Measurements from ENCODE around the gene TESMIN.

TESMIN gene

DNA sequence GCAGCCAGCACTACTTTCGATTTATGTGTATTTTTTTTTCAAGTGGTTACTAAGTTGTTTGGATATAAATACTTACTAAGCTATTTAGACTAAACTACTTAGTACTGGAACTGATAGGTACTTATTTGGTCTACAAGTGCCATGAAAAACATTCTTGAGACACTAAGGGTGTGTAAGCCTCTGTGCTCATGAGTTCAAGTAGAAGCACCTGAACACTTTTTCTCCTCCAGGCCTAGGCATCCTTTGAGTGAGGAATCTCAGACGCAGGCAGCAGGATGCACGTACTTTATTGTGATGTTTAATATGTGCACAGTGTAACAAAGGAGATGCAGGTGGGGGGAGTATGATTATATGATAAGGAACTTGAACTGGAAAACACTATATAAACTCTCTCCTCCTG, 7.8 kb downstream of the TESMIN start:
- ChIA-PET POLR2A (no interaction called here), CTCF (no interaction called here)
- DNase-seq (ENCODE audit: extremely low spot score), result no peak
- TF ChIP-seq, protein P1, sequence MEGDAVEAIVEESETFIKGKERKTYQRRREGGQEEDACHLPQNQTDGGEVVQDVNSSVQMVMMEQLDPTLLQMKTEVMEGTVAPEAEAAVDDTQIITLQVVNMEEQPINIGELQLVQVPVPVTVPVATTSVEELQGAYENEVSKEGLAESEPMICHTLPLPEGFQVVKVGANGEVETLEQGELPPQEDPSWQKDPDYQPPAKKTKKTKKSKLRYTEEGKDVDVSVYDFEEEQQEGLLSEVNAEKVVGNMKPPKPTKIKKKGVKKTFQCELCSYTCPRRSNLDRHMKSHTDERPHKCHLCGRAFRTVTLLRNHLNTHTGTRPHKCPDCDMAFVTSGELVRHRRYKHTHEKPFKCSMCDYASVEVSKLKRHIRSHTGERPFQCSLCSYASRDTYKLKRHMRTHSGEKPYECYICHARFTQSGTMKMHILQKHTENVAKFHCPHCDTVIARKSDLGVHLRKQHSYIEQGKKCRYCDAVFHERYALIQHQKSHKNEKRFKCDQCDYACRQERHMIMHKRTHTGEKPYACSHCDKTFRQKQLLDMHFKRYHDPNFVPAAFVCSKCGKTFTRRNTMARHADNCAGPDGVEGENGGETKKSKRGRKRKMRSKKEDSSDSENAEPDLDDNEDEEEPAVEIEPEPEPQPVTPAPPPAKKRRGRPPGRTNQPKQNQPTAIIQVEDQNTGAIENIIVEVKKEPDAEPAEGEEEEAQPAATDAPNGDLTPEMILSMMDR (IDR thresholded peaks at IDR 0.05; ENCODE audit: control extremely low read depth, extremely low read depth, low read depth, missing control alignments), result no peak

DNA sequence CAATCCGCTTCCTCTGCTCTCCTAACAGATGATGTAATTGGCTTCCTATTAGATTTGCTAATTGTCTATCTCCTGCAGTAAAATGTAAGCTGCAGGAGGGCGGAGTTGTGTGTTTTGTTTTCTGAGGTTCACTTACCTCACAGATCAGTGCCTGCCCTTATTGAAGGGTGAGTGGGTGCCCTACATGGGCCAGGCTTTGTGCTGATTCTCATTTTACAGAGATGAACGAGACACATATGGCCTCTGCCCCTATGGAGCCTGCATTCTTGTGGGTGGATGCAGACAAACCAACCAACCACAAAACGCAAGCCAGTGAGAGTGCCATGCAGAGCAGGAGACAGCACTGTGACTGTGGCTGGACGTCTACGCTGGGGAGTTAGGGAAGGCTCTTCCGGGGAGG, 9.9 kb downstream of the TESMIN start:
- TF ChIP-seq, protein P1 (IDR thresholded peaks at IDR 0.05; ENCODE audit: control extremely low read depth, extremely low read depth, low read depth, missing control alignments), result no peak
- POLR2A ChIA-PET, result no interaction called here
- no peak for DNase-seq (ENCODE audit: extremely low spot score)
- CTCF ChIA-PET, result interaction anchor here (1.0 kb wide), 1 partner anchor 10 kb away, joined by 3 read pairs; no protein-coding TSS in a partner anchor

DNA sequence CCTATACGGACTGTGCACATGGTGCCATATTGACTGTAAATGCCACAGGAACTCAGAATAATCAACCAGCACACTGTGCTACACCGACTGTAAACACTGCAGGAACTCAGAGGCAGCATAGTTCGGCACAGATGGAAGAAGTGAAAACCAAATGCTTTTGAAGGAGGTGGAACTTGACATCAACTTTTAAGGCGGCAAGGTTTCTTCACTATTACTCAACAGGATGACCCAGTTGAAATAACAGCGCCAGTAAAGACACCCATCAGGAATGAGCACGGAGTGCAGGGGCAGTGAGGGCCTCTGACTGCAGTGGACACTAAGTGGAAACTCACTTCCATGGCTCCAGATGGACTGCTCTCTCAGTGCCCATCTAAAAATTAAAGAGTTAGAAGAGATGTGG, 15.7 kb downstream of the TESMIN start:
- DNase-seq (ENCODE audit: extremely low spot score), result no peak
- POLR2A ChIA-PET, result no interaction called here
- CTCF ChIA-PET, result interaction anchor here (1.6 kb wide), 1 partner anchor 14 kb away, joined by 3 read pairs; no protein-coding TSS in a partner anchor
- TF ChIP-seq, protein P1 (IDR thresholded peaks at IDR 0.05; ENCODE audit: control extremely low read depth, extremely low read depth, low read depth, missing control alignments), result no peak

DNA sequence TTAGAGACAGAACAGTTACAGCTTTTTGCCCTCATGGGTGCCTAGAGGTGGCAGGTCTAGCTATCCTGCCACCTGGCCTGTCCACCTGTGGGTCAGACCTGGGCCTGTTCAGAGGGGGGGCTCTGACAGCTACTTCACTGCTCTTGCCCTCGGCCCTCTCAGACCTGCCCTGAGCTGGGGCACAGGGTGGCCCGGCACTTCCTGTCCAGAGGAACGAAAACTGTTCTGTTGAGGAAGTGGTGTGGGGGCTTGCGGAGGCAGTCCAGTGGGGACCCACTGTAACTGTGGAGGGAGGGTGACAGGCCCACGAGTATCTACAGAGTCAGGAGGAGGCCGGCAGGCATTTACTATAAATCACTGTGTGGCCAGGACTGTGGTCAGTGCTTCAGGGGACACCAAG, 16.2 kb downstream of the TESMIN start:
- DNase-seq (ENCODE audit: extremely low spot score), result no peak
- POLR2A ChIA-PET, result no interaction called here
- TF ChIP-seq, protein P1 (IDR thresholded peaks at IDR 0.05; ENCODE audit: control extremely low read depth, extremely low read depth, low read depth, missing control alignments), result no peak
- CTCF ChIA-PET, result no interaction called here

DNA sequence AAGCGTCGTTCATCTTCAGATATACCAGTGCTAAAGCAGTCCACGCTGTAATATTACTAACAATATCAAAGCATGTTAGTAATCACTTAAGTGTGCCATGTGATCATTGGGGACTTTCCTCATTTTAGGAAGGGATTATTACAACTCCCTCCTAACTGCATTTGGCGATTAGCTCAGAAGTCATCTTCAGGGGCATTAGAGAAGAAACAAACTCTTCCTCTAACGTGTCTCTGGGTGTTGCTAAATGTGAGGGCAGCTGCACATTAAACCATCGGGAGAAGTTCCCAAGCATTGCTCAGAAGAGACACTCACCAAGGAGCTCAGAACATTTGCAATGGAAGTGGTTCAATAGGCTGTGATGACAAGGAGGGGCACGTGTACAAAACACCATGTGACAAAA, 17.2 kb downstream of the TESMIN start:
- no peak for DNase-seq (ENCODE audit: extremely low spot score)
- TF ChIP-seq, protein P1 (IDR thresholded peaks at IDR 0.05; ENCODE audit: control extremely low read depth, extremely low read depth, low read depth, missing control alignments), result no peak
- POLR2A ChIA-PET, result no interaction called here
- CTCF ChIA-PET, result interaction anchor here (1.2 kb wide), 1 partner anchor 18 kb away, joined by 3 read pairs; no protein-coding TSS in a partner anchor

DNA sequence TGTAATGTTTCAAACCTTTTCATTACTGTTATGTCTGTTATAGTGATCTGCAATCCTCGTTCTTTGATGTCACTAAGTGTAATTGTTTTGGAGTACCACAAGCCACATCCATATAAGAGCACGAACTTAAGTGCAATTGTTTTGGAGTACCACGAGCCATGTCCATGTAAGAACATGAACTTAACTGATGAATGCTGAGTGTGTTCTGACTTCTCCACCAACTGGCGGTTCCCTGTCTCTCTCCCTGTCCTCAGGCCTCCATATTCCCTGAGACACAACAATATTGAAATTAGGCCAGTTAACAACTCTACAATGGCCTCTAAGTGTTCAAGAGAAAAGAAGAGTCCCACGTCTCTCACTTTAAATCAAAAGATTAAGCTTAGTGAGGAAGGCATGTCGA, 23.5 kb downstream of the TESMIN start:
- no peak for DNase-seq (ENCODE audit: extremely low spot score)
- ChIA-PET CTCF (no interaction called here), POLR2A (no interaction called here)
- TF ChIP-seq, protein P1 (IDR thresholded peaks at IDR 0.05; ENCODE audit: control extremely low read depth, extremely low read depth, low read depth, missing control alignments), result no peak

DNA sequence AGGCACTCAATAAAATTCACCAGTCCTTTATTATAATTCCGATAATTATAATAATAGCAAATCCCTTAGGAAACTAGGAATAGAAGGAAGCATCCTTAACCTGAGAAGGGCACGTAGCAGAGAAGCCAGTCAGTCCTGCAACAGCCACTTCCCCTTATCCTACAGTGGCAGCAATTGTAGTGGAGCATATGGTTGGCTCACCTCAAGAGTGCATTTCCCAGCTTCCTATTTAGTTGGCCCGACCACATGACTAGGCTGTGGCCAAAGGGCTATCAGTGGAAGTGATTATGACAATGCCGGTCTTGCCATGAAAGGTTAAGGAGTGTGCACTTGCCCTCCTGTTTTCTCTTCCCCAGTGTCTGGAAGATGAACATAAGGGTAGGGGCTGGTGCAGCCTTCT, 27.0 kb downstream of the TESMIN start:
- ChIA-PET POLR2A (no interaction called here), CTCF (no interaction called here)
- no peak for DNase-seq (ENCODE audit: extremely low spot score)
- TF ChIP-seq, protein P1 (IDR thresholded peaks at IDR 0.05; ENCODE audit: control extremely low read depth, extremely low read depth, low read depth, missing control alignments), result no peak

Data from GM10248 (cell line).